Endothelial cell of umbilical vein (primary cell): ENCODE results near the gene MACROH2A1. TPM values are rescaled to one million over a fixed set of nuclear protein-coding genes. Genes with fewer than 3 reads are reported as not detected.

Experiments
- BruUV-seq: library from RNA; stranded (reverse); fragments of 400-500 nt; replicated peaks from 2 replicates; lab custom pipeline; 2021; lab: Mats Ljungman, UMichigan
- CTCF ChIA-PET: fragments of 300-600, 350-600 bp; sonication (Branson Sonifier 250); formaldehyde crosslinking; loops from one replicate; lab custom pipeline; 2021; ENCODE audit warnings: antibody characterized with exemption, inconsistent platforms; lab: Charles Lee
- POLR2A ChIA-PET: fragments of 300-600, 350-600 bp; sonication (Branson Sonifier 250); formaldehyde crosslinking; loops from one replicate; lab custom pipeline; 2021; ENCODE audit warnings: antibody characterized with exemption, inconsistent platforms; lab: Charles Lee
- DNase-seq: peaks from one replicate; pipeline ENCODE4 v3.0.0-alpha.2; 2011; ENCODE audit warnings: low read depth, low spot score
- FAIRE-seq: peaks from 2 replicates; lab custom pipeline; 2011; peaks lifted over from hg19 to GRCh38; lab: Jason Lieb, UNC
- H2AFZ ChIP-seq: 2 replicates; pipeline ENCODE4 v1.6.0; 2012; ENCODE audit warnings: low read depth, low read length, control low read depth, inconsistent platforms
- H3K27ac ChIP-seq: 2 replicates; pipeline ENCODE4 v1.5.1; 2011; ENCODE audit warnings: low read depth, mild to moderate bottlenecking, control low read depth, low read length, moderate library complexity; ENCODE audit not compliant: insufficient read depth
- H3K27me3 ChIP-seq, 2 experiments: 2 replicates each; pipeline versions ENCODE4 v1.6.0 to v1.6.1; 2011; ENCODE audit warnings: low read length in 2 of 2, mixed read lengths in 1 of 2; ENCODE audit not compliant: control insufficient read depth in 2 of 2, insufficient read depth in 2 of 2
- H3K36me3 ChIP-seq, 2 experiments: 2 replicates in 1 of 2; 3 replicates in 1 of 2; pipeline ENCODE4 v1.5.1; 2011; ENCODE audit warnings: low read length in 2 of 2, mild to moderate bottlenecking in 1 of 2, moderate library complexity in 1 of 2; ENCODE audit not compliant: control insufficient read depth in 2 of 2, insufficient read depth in 2 of 2; ENCODE audit errors: extremely low read depth in 1 of 2
- H3K4me1 ChIP-seq: 3 replicates; pipeline ENCODE4 v1.5.1; 2011; ENCODE audit warnings: mild to moderate bottlenecking, low read length; ENCODE audit not compliant: control insufficient read depth, insufficient read depth; ENCODE audit errors: extremely low read depth
- H3K4me2 ChIP-seq: 2 replicates; pipeline ENCODE4 v1.6.1; 2011; ENCODE audit warnings: low read length, control low read depth, mixed read lengths; ENCODE audit not compliant: insufficient read depth
- H3K4me3 ChIP-seq, 3 experiments: fragments of 200-600 bp in 1 of 3; sonication (generic), shearing (Covaris generic) in 1 of 3; replicated peaks in 1 of 3; 2 replicates each; pipeline ENCODE4 v1.5.1; 2011 to 2016; ENCODE audit warnings: control low read depth in 3 of 3, low read length in 3 of 3, mild to moderate bottlenecking in 2 of 3, inconsistent platforms in 1 of 3, low read depth in 1 of 3, moderate library complexity in 1 of 3; ENCODE audit not compliant: insufficient read depth in 1 of 3
- H3K79me2 ChIP-seq: 2 replicates; pipeline ENCODE4 v1.6.0; 2012; ENCODE audit warnings: low read length, inconsistent platforms; ENCODE audit not compliant: control insufficient read depth, insufficient read depth
- H3K9ac ChIP-seq: replicated peaks from 2 replicates; pipeline ENCODE3; 2011; ENCODE audit warnings: low read length, control low read depth; ENCODE audit not compliant: insufficient read depth; ENCODE audit errors: extremely low read depth
- H3K9me1 ChIP-seq: replicated peaks from 3 replicates; pipeline ENCODE4 v1.6.0; 2011; ENCODE audit warnings: mild to moderate bottlenecking, low read length; ENCODE audit not compliant: control insufficient read depth, insufficient read depth; ENCODE audit errors: extremely low read depth
- H3K9me3 ChIP-seq: replicated peaks from 2 replicates; pipeline ENCODE4 v1.5.1; 2012; ENCODE audit warnings: low read length, inconsistent platforms; ENCODE audit not compliant: control insufficient read depth, insufficient read depth
- H4K20me1 ChIP-seq: replicated peaks from 2 replicates; pipeline ENCODE3; 2011; ENCODE audit warnings: mild to moderate bottlenecking, low read length; ENCODE audit not compliant: control insufficient read depth, insufficient read depth; ENCODE audit errors: extremely low read depth
- CTCF ChIP-seq, 2 donors: IDR thresholded peaks; 1 replicate in 1 of 2; 2 replicates in 1 of 2; pipeline ENCODE4 v1.5.1; 2011; ENCODE audit warnings: low read length in 2 of 2, mild to moderate bottlenecking in 2 of 2, moderate library complexity in 2 of 2, control low read depth in 1 of 2, inconsistent platforms in 1 of 2, low read depth in 1 of 2; ENCODE audit not compliant: insufficient read depth in 1 of 2; ENCODE audit errors: extremely low read depth in 1 of 2
- EZH2 ChIP-seq: IDR thresholded peaks from 2 replicates; pipeline ENCODE4 v1.6.1; 2012; ENCODE audit warnings: borderline replicate concordance, low read depth, mild to moderate bottlenecking, moderate library complexity, low read length, inconsistent platforms; ENCODE audit not compliant: severe bottlenecking
- FOS ChIP-seq: IDR thresholded peaks from 2 replicates; pipeline ENCODE4 v1.6.1; 2011; ENCODE audit warnings: mild to moderate bottlenecking, low read length, moderate library complexity, borderline replicate concordance; ENCODE audit not compliant: insufficient read depth
- GATA2 ChIP-seq: IDR thresholded peaks from 2 replicates; pipeline ENCODE4 v1.7.0; 2011; ENCODE audit warnings: low read depth, mild to moderate bottlenecking, moderate library complexity, mixed read lengths, low read length; ENCODE audit not compliant: insufficient read length, insufficient read depth
- JUN ChIP-seq: IDR thresholded peaks from 2 replicates; pipeline ENCODE4 v1.6.1; 2011; ENCODE audit warnings: borderline replicate concordance, low read depth; ENCODE audit not compliant: insufficient read length, insufficient read depth
- MAX ChIP-seq: IDR thresholded peaks from 2 replicates; pipeline ENCODE4 v1.6.1; 2011; ENCODE audit not compliant: insufficient read depth, insufficient read length
- MYC ChIP-seq: IDR thresholded peaks from one replicate; pipeline ENCODE4 v1.6.1; 2011; ENCODE audit warnings: mild to moderate bottlenecking, low read depth, low read length
- POLR2A ChIP-seq: IDR thresholded peaks from 2 replicates; pipeline ENCODE4 v1.6.1; 2012; ENCODE audit warnings: low read depth, mild to moderate bottlenecking, control low read depth, low read length
- POLR2AphosphoS5 ChIP-seq: IDR thresholded peaks from 2 replicates; pipeline ENCODE4 v1.6.1; 2012; ENCODE audit warnings: low read depth, mild to moderate bottlenecking, control low read depth, low read length, moderate library complexity; ENCODE audit not compliant: insufficient read depth
- dilution Hi-C: fragments of 300-500 bp; cut with MboI; formaldehyde crosslinking; loops from one replicate; pipeline ENCODE4 v1.15.0; 2019; ENCODE audit warnings: low sequenced_read_pairs; ENCODE audit not compliant: extremely low pct_ligation_motif_present
- intact Hi-C: fragments of 100-400 bp; cut with micrococcal nuclease; formaldehyde crosslinking; loops from one replicate; pipeline ENCODE4 v1.10.0; 2022
- polyA plus RNA-seq, 4 experiments: library from polyadenylated mRNA; depleted of rRNA in 3 of 4; stranded (reverse) in 3 of 4; unstranded in 1 of 4; fragments of >200 nt; gene quantifications; 2 replicates each; pipeline versions ENCODE4 v1.2.1 to v1.2.3, GENCODE V29; 2011 to 2012; ENCODE audit warnings: missing spikeins in 1 of 4
- total RNA-seq: library from RNA; stranded (reverse); gene quantifications from 2 replicates; pipeline ENCODE4 v1.2.3, GENCODE V29; 2021

MACROH2A1 gene
- total and polyA plus RNA-seq, 2 donors (not counting 3 experiments of a cell fraction or from before 2014, with no cell fraction given), result 89.3 to 147 TPM

GRCh38 chr5:135434591-135435466, 35.8 kb upstream of the MACROH2A1 start:
- H3K79me2 ChIP-seq, result no peaks in the 10 kb centered on the region
- peaks cover 7 to 23% of the 10 kb centered on the region in 2 experiments for H3K27me3 ChIP-seq
- H3K36me3 ChIP-seq, result no peaks in the 10 kb centered on the region
- ChIA-PET CTCF (interaction anchor here (1.0 to 1.1 kb wide), 2 partner anchors 9 to 29 kb away, joined by 3 to 6 read pairs; no protein-coding TSS in a partner anchor), POLR2A (no interaction called here)
- H2AFZ ChIP-seq, result no peak overlapping the region
- intact Hi-C loops, result no loop called here
- no peaks in the 10 kb centered on the region for H4K20me1 ChIP-seq
- H3K9me1 ChIP-seq, result no peaks in the 10 kb centered on the region
- TF ChIP-seq POLR2A (no peak), EZH2 (no peak), CTCF (IDR thresholded peaks at IDR 0.05; ENCODE audit: extremely low read depth in 1 of 2, insufficient read depth in 1 of 2, low read depth in 1 of 2, low read length in 2 of 2) (no peak), GATA2 (no peak), MAX (no peak), MYC (no peak), FOS (no peak), JUN (no peak), POLR2AphosphoS5 (no peak)
- no TSS peak for BruUV-seq
- DNase-seq (no peak), FAIRE-seq (no peak)
- no peak overlapping the region for H3K4me2 ChIP-seq
- H3K9me3 ChIP-seq, result no peaks in the 10 kb centered on the region
- no peaks in the 10 kb centered on the region for H3K4me1 ChIP-seq
- dilution Hi-C loops, result no loop called here
- no peak overlapping the region for H3K4me3 ChIP-seq
- H3K9ac ChIP-seq, result no peak overlapping the region
- H3K27ac ChIP-seq, result no peak overlapping the region
